SK-N-SH treated with all-trans-retinoic acid at 6 μM for 48 hours (cell line): ENCODE results near the gene LRRC17.

Experiments
- ATAC-seq: fragments of 200-7000 bp; cut with Tn5 transposase; 3 replicates; pipeline ENCODE4 v1.9.1; 2020; ENCODE audit warnings: mild to moderate bottlenecking, moderate library complexity
- BACH2 ChIP-seq: fragments of 250-450 bp; sonication (Bioruptor Pico); IDR thresholded peaks from 2 replicates; pipeline ENCODE4 v1.9.0; 2021; ENCODE audit warnings: mild to moderate bottlenecking, borderline replicate concordance
- CSRNP3 ChIP-seq: fragments of 250-450 bp; sonication (Bioruptor Pico); IDR thresholded peaks from 2 replicates; pipeline ENCODE4 v1.5.1; 2021; ENCODE audit warnings: mild to moderate bottlenecking, moderate library complexity
- GLIS3 ChIP-seq: fragments of 250-450 bp; sonication (Bioruptor Pico); IDR thresholded peaks from 2 replicates; pipeline ENCODE4 v1.5.0; 2020; ENCODE audit warnings: mild to moderate bottlenecking, moderate library complexity
- ISL1 ChIP-seq: fragments of 250-450 bp; sonication (Bioruptor Pico); IDR thresholded peaks from 2 replicates; pipeline ENCODE4 v2.1.2; 2022; ENCODE audit warnings: mild to moderate bottlenecking, moderate library complexity
- OSR1 ChIP-seq: fragments of 250-450 bp; sonication (Bioruptor Pico); IDR thresholded peaks from 2 replicates; pipeline ENCODE4 v1.8.0; 2022; ENCODE audit warnings: moderate library complexity, mild to moderate bottlenecking, inconsistent platforms
- PATZ1 ChIP-seq: fragments of 250-450 bp; sonication (Bioruptor Pico); IDR thresholded peaks from 2 replicates; pipeline ENCODE4 v1.8.0; 2020; ENCODE audit warnings: mild to moderate bottlenecking, moderate library complexity, borderline replicate concordance
- RARB ChIP-seq: fragments of 250-450 bp; sonication (Bioruptor Pico); IDR thresholded peaks from 2 replicates; pipeline ENCODE4 v1.8.0; 2021; ENCODE audit warnings: mild to moderate bottlenecking, moderate library complexity
- SNAI2 ChIP-seq: fragments of 250-450 bp; sonication (Bioruptor Pico); IDR thresholded peaks from 2 replicates; pipeline ENCODE4 v1.5.0; 2020; ENCODE audit warnings: mild to moderate bottlenecking, moderate library complexity
- TCF4 ChIP-seq: fragments of 250-450 bp; sonication (Bioruptor Pico); IDR thresholded peaks from 2 replicates; pipeline ENCODE4 v1.8.0; 2021; ENCODE audit warnings: mild to moderate bottlenecking, moderate library complexity, borderline replicate concordance
- TSHZ2 ChIP-seq: fragments of 250-450 bp; sonication (Bioruptor Pico); IDR thresholded peaks from 2 replicates; pipeline ENCODE4 v1.5.0; 2020; ENCODE audit warnings: mild to moderate bottlenecking, moderate library complexity
- ZC3H10 ChIP-seq: fragments of 250-450 bp; sonication (Bioruptor Pico); IDR thresholded peaks from 2 replicates; pipeline ENCODE4 v1.5.1; 2021; ENCODE audit warnings: mild to moderate bottlenecking, moderate library complexity
- ZFP3 ChIP-seq: fragments of 250-450 bp; sonication (Bioruptor Pico); IDR thresholded peaks from 2 replicates; pipeline ENCODE4 v1.5.0; 2020; ENCODE audit warnings: mild to moderate bottlenecking, moderate library complexity
- ZFP30 ChIP-seq: fragments of 450-650 bp; formaldehyde crosslinking; IDR thresholded peaks from 2 replicates; pipeline ENCODE4 v1.5.0; 2022; ENCODE audit warnings: mild to moderate bottlenecking, moderate library complexity
- ZNF565 ChIP-seq: fragments of 450-650 bp; formaldehyde crosslinking; conservative IDR thresholded peaks from 2 replicates; pipeline ENCODE4 v1.5.0; 2020; ENCODE audit warnings: low read depth, mild to moderate bottlenecking, moderate library complexity
- ZNF70 ChIP-seq: fragments of 450-650 bp; formaldehyde crosslinking; IDR thresholded peaks from 2 replicates; pipeline ENCODE4 v1.5.0; 2020; ENCODE audit warnings: mild to moderate bottlenecking, moderate library complexity
- TF ChIP-seq, protein P1 (sequence below): fragments of 250-450 bp; sonication (Bioruptor Pico); IDR thresholded peaks from 2 replicates; pipeline ENCODE4 v1.5.1; 2020; ENCODE audit warnings: low read depth, mild to moderate bottlenecking, moderate library complexity
- TF ChIP-seq, protein P2 (sequence below): fragments of 250-450 bp; sonication (Bioruptor Pico); IDR thresholded peaks from 2 replicates; pipeline ENCODE4 v1.8.0; 2021; ENCODE audit warnings: low read depth, mild to moderate bottlenecking, moderate library complexity, borderline replicate concordance

The LRRC17 gene

GRCh38 chr7:102979670-102980069 lies 66.9 kb downstream of the LRRC17 start:
- no peak for ATAC-seq
- TF ChIP-seq ISL1 (no peak), ZFP3 (no peak), OSR1 (CRISPR knock-in tag) (no peak), ZC3H10 (no peak), CSRNP3 (no peak), ZNF70 (CRISPR knock-in tag) (no peak), BACH2 (CRISPR knock-in tag) (no peak), ZFP30 (CRISPR knock-in tag) (no peak), GLIS3 (no peak), PATZ1 (CRISPR knock-in tag) (no peak), RARB (CRISPR knock-in tag) (no peak), TSHZ2 (CRISPR knock-in tag) (no peak)
- TF ChIP-seq, protein P1, sequence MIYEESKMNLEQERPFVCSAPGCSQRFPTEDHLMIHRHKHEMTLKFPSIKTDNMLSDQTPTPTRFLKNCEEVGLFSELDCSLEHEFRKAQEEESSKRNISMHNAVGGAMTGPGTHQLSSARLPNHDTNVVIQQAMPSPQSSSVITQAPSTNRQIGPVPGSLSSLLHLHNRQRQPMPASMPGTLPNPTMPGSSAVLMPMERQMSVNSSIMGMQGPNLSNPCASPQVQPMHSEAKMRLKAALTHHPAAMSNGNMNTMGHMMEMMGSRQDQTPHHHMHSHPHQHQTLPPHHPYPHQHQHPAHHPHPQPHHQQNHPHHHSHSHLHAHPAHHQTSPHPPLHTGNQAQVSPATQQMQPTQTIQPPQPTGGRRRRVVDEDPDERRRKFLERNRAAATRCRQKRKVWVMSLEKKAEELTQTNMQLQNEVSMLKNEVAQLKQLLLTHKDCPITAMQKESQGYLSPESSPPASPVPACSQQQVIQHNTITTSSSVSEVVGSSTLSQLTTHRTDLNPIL (CRISPR knock-in tag) = no peak
- TF ChIP-seq, all 23 proteins: peak for 0

- TF ChIP-seq ISL1 (no peak), TSHZ2 (CRISPR knock-in tag) (no peak)
- no peak for ATAC-seq
Observed at GRCh38 chr7:102981451-102981850, 68.7 kb downstream of the LRRC17 start.

- TF ChIP-seq ZFP30 (CRISPR knock-in tag) (no peak), ZFP3 (no peak), ZNF565 (no peak), SNAI2 (CRISPR knock-in tag) (no peak), ISL1 (no peak), TCF4 (CRISPR knock-in tag) (no peak)
- TF ChIP-seq, protein P2, sequence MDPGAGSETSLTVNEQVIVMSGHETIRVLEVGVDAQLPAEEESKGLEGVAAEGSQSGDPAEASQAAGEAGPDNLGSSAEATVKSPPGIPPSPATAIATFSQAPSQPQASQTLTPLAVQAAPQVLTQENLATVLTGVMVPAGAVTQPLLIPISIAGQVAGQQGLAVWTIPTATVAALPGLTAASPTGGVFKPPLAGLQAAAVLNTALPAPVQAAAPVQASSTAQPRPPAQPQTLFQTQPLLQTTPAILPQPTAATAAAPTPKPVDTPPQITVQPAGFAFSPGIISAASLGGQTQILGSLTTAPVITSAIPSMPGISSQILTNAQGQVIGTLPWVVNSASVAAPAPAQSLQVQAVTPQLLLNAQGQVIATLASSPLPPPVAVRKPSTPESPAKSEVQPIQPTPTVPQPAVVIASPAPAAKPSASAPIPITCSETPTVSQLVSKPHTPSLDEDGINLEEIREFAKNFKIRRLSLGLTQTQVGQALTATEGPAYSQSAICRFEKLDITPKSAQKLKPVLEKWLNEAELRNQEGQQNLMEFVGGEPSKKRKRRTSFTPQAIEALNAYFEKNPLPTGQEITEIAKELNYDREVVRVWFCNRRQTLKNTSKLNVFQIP (CRISPR knock-in tag) = no peak
- no peak for ATAC-seq
Observed at GRCh38 chr7:102982235-102982634, 69.4 kb downstream of the LRRC17 start.
